HG03280 (cell line): ENCODE data around the gene LPA.

Experiments used
- ATAC-seq: cut with Tn5 transposase; IDR thresholded peaks from one replicate; pipeline ENCODE4 v1.9.1; 2021; ENCODE audit warnings: mild to moderate bottlenecking, moderate library complexity; ENCODE audit not compliant: unreplicated experiment

The LPA gene

DNA sequence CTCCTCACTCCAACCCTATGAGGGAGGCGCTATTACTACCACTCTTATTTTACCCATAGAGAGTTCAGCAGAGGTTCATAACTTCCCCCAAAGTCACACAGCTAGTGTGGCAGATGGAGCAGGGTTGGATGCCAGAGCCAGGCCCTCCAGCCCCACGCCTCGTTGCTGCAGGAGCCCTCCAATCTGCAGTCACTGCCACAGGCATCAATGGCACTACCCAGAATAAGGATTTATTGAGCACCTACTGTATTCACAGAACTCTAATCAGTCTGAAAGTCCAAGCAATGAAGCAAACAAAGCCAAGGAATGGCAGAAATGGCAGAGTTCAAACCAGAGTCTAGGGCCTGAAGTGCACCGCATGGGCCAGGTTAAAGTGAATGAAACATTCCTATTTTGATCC lies 144.9 kb downstream of the LPA start:
- ATAC-seq, result no peak

DNA sequence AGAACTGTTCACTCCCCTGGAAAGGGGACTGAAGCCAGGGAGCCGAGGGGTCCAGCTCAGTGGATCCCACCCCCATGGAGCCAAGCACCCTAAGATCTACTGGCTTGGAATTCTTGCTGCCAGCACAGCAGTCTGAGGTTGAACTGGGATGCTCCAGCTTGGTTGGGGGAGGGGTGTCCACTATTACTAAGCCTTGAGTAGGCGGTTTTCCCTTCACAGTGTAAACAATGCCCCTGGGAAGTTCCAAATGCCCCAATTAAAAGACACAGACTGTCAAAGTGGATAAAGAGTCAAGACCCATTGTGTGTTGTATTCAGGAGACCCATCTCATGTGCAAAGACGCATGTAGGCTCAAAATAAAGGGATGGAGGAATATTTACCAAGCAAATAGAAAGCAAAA lies 150.2 kb downstream of the LPA start:
- ATAC-seq, result no peak

GRCh38 chr6:160510976-160511617 lies 153.0 kb downstream of the LPA start:
- ATAC-seq, result no peak

GRCh38 chr6:160510199-160510598 lies 153.9 kb downstream of the LPA start:
- no peak for ATAC-seq

GRCh38 chr6:160509610-160510009 lies 154.5 kb downstream of the LPA start:
- ATAC-seq, result no peak

DNA sequence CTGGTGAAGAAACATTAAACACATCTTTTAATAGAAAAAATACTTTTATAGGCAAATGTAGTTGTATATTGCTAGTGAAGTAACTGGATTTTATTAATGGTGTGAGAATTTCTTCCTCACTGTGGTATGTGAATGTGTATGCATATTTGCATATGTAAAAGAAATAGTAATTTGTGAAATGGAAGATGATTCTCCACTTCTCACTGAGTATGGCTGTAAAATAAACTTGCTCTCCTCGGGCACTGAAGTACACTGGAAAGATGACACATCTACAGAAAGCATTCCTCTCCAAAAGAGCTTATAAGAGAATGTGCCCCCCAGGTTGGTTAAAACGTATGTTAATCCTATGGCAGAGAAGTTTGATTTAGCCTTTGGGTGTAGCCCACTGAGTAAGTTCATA lies 155.5 kb downstream of the LPA start:
- ATAC-seq, result no peak

- ATAC-seq, result no peak
Observed at GRCh38 chr6:160507420-160507819, 156.7 kb downstream of the LPA start.

DNA sequence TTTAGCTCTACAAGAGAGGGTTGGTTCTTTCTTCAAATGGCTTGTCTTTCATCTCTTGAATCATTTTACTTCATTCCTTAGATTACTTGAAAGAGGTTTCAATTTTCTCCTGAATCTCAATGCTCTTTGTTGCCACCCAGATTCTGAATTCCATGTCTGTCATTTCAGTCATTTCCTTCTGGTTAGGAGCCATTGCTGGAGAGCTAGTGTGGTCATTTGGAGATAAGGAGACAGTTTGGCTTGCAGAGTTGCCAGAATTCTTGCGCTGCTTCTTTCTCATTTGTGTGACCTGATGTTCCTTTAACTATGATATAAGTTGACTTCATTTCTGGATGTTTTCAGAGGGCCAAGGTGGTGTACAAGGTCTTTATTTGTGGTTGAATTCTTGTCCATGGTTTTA lies 158.1 kb downstream of the LPA start:
- ATAC-seq, result no peak

GRCh38 chr6:160500639-160501038 lies 163.4 kb downstream of the LPA start:
- no peak for ATAC-seq

DNA sequence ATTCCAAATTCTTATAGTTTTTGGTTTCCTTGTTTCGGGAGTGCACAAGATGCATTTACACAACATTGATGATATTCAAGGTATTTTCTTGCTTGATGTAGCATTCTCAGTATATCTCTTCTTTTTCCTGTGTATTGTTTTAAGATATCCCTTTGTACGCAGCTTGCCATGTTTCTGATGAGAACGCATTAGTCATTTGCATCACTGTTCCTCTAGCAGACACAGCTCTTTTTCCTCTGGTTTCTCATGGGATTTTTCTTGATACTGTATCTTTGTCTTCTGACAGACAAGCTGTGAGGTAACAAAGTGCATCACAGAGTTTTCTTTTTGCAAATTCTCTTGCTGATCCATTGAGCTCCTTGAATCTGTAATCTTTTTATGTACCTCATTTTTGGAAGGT lies 169.5 kb downstream of the LPA start:
- no peak for ATAC-seq

DNA sequence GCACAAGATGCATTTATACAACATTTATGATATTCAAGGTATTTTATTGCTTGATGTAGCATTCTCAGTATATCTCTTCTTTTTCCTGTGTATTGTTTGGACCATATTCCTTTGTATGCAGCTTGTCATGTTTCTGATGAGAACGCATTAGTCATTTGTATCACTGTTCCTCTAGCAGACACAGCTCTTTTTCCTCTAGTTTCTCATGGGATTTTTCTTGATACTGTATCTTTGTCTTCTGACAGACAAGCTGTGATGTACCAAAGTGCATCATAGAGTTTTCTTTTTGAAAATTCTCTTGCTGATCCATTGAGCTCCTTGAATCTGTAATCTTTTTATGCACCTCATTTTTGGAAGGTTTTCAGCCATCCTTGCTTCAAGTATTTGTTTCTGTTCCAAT lies 175.0 kb downstream of the LPA start:
- no peak for ATAC-seq

GRCh38 chr6:160487116-160487515 lies 177.0 kb downstream of the LPA start:
- no peak for ATAC-seq
